Measurements from ENCODE around the gene FDX2. TPM values are rescaled to one million over a fixed set of nuclear protein-coding genes. Genes with fewer than 3 reads are reported as not detected.

FDX2 gene
- total and polyA plus RNA-seq, 2 of the 13 experiments (the other 11 are each of a cell fraction or from before 2014, with no cell fraction given): 21.0 to 24.7 TPM

DNA sequence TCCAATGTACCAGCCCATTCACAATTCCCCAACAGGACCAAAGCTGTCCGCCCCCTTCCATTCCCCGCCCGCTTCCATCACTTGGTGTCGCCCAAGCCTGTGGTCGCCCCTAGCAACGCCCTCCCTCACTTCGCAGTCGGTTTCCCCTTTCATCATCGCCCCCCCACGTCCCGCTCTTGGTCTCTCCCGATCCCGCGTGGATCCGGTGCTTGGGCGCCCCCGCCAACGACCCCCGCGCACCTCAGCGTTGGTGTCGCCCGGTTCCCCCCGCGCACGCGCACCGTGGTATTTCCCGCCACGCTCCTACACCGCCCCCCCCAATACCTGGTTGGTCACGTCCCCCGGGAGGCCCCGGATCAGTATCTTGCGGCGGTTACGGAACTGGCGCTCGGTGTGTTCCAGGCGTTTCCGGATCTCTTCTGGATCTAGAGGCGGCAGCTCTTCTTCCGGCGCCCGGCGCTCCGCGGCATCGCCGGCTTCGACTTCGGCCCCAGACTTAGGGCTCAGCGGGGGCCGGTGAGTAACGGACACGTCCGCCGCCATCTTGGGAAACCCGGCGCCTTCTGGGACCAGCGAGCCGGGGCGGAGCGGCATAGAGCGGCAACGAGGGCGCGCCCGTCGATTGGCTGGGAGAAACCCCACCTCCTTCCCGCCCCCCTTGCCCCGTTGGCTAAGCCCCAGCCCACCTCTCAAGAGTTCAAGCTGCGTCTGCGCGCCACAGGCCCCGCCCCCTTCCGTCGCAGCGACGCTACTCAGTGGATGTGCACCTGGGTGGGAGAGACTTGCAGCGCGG, 17.3 kb upstream of the FDX2 start, which contains the start of gene RAVER1 (continued):
- TF ChIP-seq, protein P1, sequence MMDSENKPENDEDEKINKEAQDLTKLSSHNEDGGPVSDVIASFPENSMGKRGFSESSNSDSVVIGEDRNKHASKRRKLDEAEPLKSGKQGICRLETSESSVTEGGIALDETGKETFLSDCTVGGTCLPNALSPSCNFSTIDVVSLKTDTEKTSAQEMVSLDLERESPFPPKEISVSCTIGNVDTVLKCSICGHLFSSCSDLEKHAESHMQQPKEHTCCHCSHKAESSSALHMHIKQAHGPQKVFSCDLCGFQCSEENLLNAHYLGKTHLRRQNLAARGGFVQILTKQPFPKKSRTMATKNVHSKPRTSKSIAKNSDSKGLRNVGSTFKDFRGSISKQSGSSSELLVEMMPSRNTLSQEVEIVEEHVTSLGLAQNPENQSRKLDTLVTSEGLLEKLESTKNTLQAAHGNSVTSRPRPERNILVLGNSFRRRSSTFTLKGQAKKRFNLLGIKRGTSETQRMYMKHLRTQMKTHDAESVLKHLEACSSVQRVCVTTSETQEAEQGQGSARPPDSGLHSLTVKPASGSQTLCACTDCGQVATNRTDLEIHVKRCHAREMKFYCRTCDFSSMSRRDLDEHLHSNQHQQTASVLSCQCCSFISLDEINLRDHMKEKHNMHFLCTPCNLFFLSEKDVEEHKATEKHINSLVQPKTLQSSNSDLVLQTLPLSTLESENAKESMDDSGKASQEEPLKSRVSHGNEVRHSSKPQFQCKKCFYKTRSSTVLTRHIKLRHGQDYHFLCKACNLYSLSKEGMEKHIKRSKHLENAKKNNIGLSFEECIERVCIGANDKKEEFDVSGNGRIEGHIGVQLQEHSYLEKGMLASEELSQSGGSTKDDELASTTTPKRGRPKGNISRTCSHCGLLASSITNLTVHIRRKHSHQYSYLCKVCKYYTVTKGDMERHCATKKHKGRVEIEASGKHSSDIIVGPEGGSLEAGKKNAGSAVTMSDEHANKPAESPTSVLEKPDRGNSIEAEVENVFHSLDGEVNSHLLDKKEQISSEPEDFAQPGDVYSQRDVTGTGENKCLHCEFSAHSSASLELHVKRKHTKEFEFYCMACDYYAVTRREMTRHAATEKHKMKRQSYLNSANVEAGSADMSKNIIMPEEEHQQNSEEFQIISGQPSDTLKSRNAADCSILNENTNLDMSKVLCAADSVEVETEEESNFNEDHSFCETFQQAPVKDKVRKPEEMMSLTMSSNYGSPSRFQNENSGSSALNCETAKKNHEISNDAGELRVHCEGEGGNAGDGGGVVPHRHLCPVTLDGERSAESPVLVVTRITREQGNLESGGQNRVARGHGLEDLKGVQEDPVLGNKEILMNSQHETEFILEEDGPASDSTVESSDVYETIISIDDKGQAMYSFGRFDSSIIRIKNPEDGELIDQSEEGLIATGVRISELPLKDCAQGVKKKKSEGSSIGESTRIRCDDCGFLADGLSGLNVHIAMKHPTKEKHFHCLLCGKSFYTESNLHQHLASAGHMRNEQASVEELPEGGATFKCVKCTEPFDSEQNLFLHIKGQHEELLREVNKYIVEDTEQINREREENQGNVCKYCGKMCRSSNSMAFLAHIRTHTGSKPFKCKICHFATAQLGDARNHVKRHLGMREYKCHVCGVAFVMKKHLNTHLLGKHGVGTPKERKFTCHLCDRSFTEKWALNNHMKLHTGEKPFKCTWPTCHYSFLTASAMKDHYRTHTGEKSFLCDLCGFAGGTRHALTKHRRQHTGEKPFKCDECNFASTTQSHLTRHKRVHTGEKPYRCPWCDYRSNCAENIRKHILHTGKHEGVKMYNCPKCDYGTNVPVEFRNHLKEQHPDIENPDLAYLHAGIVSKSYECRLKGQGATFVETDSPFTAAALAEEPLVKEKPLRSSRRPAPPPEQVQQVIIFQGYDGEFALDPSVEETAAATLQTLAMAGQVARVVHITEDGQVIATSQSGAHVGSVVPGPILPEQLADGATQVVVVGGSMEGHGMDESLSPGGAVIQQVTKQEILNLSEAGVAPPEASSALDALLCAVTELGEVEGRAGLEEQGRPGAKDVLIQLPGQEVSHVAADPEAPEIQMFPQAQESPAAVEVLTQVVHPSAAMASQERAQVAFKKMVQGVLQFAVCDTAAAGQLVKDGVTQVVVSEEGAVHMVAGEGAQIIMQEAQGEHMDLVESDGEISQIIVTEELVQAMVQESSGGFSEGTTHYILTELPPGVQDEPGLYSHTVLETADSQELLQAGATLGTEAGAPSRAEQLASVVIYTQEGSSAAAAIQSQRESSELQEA (CRISPR knock-in tag; IDR thresholded peaks at IDR 0.05; ENCODE audit: not compliant biosample characterization): peak; percentile 8
- TF ChIP-seq U2AF1 (optimal IDR thresholded peaks at IDR 0.05; ENCODE audit: low read depth, low read length) (peak; percentile 54), HOXA3 (CRISPR knock-in tag; IDR thresholded peaks at IDR 0.05) (peak; percentile 51; the same call in 1 of the 2 replicates), ZNF160 (CRISPR knock-in tag; IDR thresholded peaks at IDR 0.05) (peak; percentile 88), POLR2G (IDR thresholded peaks at IDR 0.05; ENCODE audit: low read depth, low read length) (peak; percentile 90), ZNF34 (CRISPR knock-in tag; IDR thresholded peaks at IDR 0.05; ENCODE audit: borderline replicate concordance) (peak; percentile 66; the same call in 1 of the 2 replicates), ZNF552 (CRISPR knock-in tag; IDR thresholded peaks at IDR 0.05; ENCODE audit: borderline replicate concordance) (no peak), ISL2 (CRISPR knock-in tag; IDR thresholded peaks at IDR 0.05) (peak; percentile 51; the same call in 1 of the 2 replicates), FOXC1 (CRISPR knock-in tag; IDR thresholded peaks at IDR 0.05; ENCODE audit: borderline replicate concordance) (peak; percentile 84; the same call in 1 of the 2 replicates), ZNF678 (CRISPR knock-in tag; IDR thresholded peaks at IDR 0.05) (peak; percentile 86; the same call in 1 of the 2 replicates), KMT2A (CRISPR knock-in tag; IDR thresholded peaks at IDR 0.05) (no peak), ZKSCAN1 (IDR thresholded peaks at IDR 0.05; ENCODE audit: low read length) (no peak)
- TF ChIP-seq, protein P2, sequence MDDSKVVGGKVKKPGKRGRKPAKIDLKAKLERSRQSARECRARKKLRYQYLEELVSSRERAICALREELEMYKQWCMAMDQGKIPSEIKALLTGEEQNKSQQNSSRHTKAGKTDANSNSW (CRISPR knock-in tag; IDR thresholded peaks at IDR 0.05; ENCODE audit: borderline replicate concordance): no peak
- TF ChIP-seq, protein P3, sequence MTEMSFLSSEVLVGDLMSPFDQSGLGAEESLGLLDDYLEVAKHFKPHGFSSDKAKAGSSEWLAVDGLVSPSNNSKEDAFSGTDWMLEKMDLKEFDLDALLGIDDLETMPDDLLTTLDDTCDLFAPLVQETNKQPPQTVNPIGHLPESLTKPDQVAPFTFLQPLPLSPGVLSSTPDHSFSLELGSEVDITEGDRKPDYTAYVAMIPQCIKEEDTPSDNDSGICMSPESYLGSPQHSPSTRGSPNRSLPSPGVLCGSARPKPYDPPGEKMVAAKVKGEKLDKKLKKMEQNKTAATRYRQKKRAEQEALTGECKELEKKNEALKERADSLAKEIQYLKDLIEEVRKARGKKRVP (CRISPR knock-in tag; IDR thresholded peaks at IDR 0.05): peak in 1 of 2 experiments; percentile 28; a peak in 1 of 4 replicates
- TF ChIP-seq, protein P4, sequence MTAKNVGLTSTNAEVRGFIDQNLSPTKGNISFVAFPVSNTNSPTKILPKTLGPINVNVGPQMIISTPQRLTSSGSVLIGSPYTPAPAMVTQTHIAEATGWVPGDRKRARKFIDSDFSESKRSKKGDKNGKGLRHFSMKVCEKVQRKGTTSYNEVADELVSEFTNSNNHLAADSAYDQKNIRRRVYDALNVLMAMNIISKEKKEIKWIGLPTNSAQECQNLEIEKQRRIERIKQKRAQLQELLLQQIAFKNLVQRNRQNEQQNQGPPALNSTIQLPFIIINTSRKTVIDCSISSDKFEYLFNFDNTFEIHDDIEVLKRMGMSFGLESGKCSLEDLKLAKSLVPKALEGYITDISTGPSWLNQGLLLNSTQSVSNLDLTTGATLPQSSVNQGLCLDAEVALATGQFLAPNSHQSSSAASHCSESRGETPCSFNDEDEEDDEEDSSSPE (CRISPR knock-in tag; IDR thresholded peaks at IDR 0.05): 0 out of 2 replicates have a peak, but pooled peaks have one; percentile 63
- TF ChIP-seq, protein P5, sequence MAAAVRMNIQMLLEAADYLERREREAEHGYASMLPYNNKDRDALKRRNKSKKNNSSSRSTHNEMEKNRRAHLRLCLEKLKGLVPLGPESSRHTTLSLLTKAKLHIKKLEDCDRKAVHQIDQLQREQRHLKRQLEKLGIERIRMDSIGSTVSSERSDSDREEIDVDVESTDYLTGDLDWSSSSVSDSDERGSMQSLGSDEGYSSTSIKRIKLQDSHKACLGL (CRISPR knock-in tag; IDR thresholded peaks at IDR 0.05): peak; percentile 73; the same call in 1 of the 2 replicates
- TF ChIP-seq, protein P6, sequence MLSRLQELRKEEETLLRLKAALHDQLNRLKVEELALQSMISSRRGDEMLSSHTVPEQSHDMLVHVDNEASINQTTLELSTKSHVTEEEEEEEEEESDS (CRISPR knock-in tag; IDR thresholded peaks at IDR 0.05; ENCODE audit: borderline replicate concordance): no peak
